Measurements from ENCODE around the gene FAM89A. TPM values are rescaled to one million over a fixed set of nuclear protein-coding genes. Genes with fewer than 3 reads are reported as not detected.
"Not testable (repeated sequence)": the region's sequence is repeated elsewhere in the genome, so short reads cannot be mapped to it uniquely, and the experiment has no call there.

The FAM89A gene
- total and polyA plus RNA-seq, 2 donors (not counting 3 experiments of a cell fraction or from before 2014, with no cell fraction given) = 21.0 to 24.0 TPM

GRCh38 chr1:231052777-231053176 is 12.7 kb upstream of the FAM89A start:
- POLR2A ChIA-PET = no interaction called here
- Histone ChIP-seq H4K20me1 (replicated peaks; ENCODE audit: control insufficient read depth, extremely low read depth, insufficient read depth, low read length) (no peaks in the 10 kb centered on the region), H3K79me2 (ENCODE audit: control insufficient read depth, insufficient read depth, low read length) (no peaks in the 10 kb centered on the region), H3K27me3 (ENCODE audit: control insufficient read depth in 2 of 2, insufficient read depth in 2 of 2, low read length in 2 of 2) (peaks cover 0 to 4% of the 10 kb centered on the region in 2 experiments), H3K4me3 (replicated peaks in 1 of 3; ENCODE audit: insufficient read depth in 1 of 3, low read depth in 1 of 3, low read length in 3 of 3) (no peak overlapping the region), H3K36me3 (ENCODE audit: control insufficient read depth in 2 of 2, extremely low read depth in 1 of 2, insufficient read depth in 2 of 2, low read length in 2 of 2) (no peaks in the 10 kb centered on the region), H3K27ac (ENCODE audit: insufficient read depth, low read depth, low read length) (no peak overlapping the region), H3K4me1 (ENCODE audit: control insufficient read depth, extremely low read depth, insufficient read depth, low read length) (no peaks in the 10 kb centered on the region), H3K4me2 (ENCODE audit: insufficient read depth, low read length) (no peak overlapping the region), H3K9me3 (replicated peaks; ENCODE audit: control insufficient read depth, insufficient read depth, low read length) (no peaks in the 10 kb centered on the region), H2AFZ (ENCODE audit: low read depth, low read length) (no peak overlapping the region), H3K9me1 (replicated peaks; ENCODE audit: control insufficient read depth, extremely low read depth, insufficient read depth, low read length) (no peaks in the 10 kb centered on the region), H3K9ac (replicated peaks; ENCODE audit: extremely low read depth, insufficient read depth, low read length) (no peak overlapping the region)
- DNase-seq (ENCODE audit: low read depth, low spot score) (no peak), FAIRE-seq (no peak)
- BruUV-seq (replicated peaks) = no TSS peak
- intact Hi-C loops (cut with micrococcal nuclease) = no loop called here
- CTCF ChIA-PET = interaction anchor here (0.8 to 1.5 kb wide), 6 partner anchors 14 to 550 kb away, joined by 3 to 13 read pairs (median 3); no protein-coding TSS in a partner anchor
- TF ChIP-seq, protein P1, sequence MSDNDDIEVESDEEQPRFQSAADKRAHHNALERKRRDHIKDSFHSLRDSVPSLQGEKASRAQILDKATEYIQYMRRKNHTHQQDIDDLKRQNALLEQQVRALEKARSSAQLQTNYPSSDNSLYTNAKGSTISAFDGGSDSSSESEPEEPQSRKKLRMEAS (IDR thresholded peaks at IDR 0.05; ENCODE audit: insufficient read depth, insufficient read length) = no peak
- dilution Hi-C loops (cut with MboI; ENCODE audit: extremely low pct_ligation_motif_present, low sequenced_read_pairs) = no loop called here

- H3K9me3 ChIP-seq (replicated peaks; ENCODE audit: control insufficient read depth, insufficient read depth, low read length); POLR2A ChIA-PET; H3K4me3 ChIP-seq (replicated peaks in 1 of 3; ENCODE audit: insufficient read depth in 1 of 3, low read depth in 1 of 3, low read length in 3 of 3); H4K20me1 ChIP-seq (replicated peaks; ENCODE audit: control insufficient read depth, extremely low read depth, insufficient read depth, low read length); H3K9ac ChIP-seq (replicated peaks; ENCODE audit: extremely low read depth, insufficient read depth, low read length); H3K9me1 ChIP-seq (replicated peaks; ENCODE audit: control insufficient read depth, extremely low read depth, insufficient read depth, low read length); H3K36me3 ChIP-seq (ENCODE audit: control insufficient read depth in 2 of 2, extremely low read depth in 1 of 2, insufficient read depth in 2 of 2, low read length in 2 of 2); FAIRE-seq; intact Hi-C loops (cut with micrococcal nuclease); dilution Hi-C loops (cut with MboI; ENCODE audit: extremely low pct_ligation_motif_present, low sequenced_read_pairs); CTCF ChIA-PET; H3K27ac ChIP-seq (ENCODE audit: insufficient read depth, low read depth, low read length); BruUV-seq (replicated peaks); H2AFZ ChIP-seq (ENCODE audit: low read depth, low read length); H3K4me1 ChIP-seq (ENCODE audit: control insufficient read depth, extremely low read depth, insufficient read depth, low read length); H3K4me2 ChIP-seq (ENCODE audit: insufficient read depth, low read length); DNase-seq (ENCODE audit: low read depth, low spot score); H3K79me2 ChIP-seq (ENCODE audit: control insufficient read depth, insufficient read depth, low read length): not testable (repeated sequence)
- peaks cover 8 to 10% of the 10 kb centered on the region in 2 experiments for H3K27me3 ChIP-seq (ENCODE audit: control insufficient read depth in 2 of 2, insufficient read depth in 2 of 2, low read length in 2 of 2)
Measured at GRCh38 chr1:231050932-231051331, 10.9 kb upstream of the FAM89A start.

All from endothelial cell of umbilical vein (primary cell).